Neural progenitor cell (in vitro differentiated cells): Measurements from ENCODE around the gene UQCC2. TPM values are rescaled to one million over a fixed set of nuclear protein-coding genes. Genes with fewer than 3 reads are reported as not detected.

Source experiments
- DNase-seq: peaks from one replicate; pipeline ENCODE4 v3.0.0-alpha.2; 2016; ENCODE audit warnings: low spot score
- H2AFZ ChIP-seq: fragments of 200-600 bp; sonication (generic); replicated peaks from 2 replicates; pipeline ENCODE4 v1.6.1; 2016; ENCODE audit warnings: antibody characterized with exemption
- H3F3A ChIP-seq: fragments of 200-600 bp; sonication (generic); 2 replicates; pipeline ENCODE4 v1.6.1; 2016; ENCODE audit warnings: antibody characterized with exemption, low read depth
- H3K27ac ChIP-seq: fragments of 200-600 bp; sonication (generic); 2 replicates; pipeline ENCODE4 v1.5.1; 2016; ENCODE audit warnings: mild to moderate bottlenecking
- H3K27me3 ChIP-seq: fragments of 200-600 bp; sonication (generic); 2 replicates; pipeline ENCODE4 v1.6.1; 2016; ENCODE audit warnings: mild to moderate bottlenecking, moderate library complexity
- H3K36me3 ChIP-seq: fragments of 200-600 bp; sonication (generic); 2 replicates; pipeline ENCODE4 v1.5.1; 2016
- H3K4me1 ChIP-seq: fragments of 200-600 bp; sonication (generic); 2 replicates; pipeline ENCODE4 v1.6.1; 2016; ENCODE audit warnings: mixed run types
- H3K4me2 ChIP-seq: fragments of 200-600 bp; sonication (generic); 2 replicates; pipeline ENCODE4 v1.6.1; 2016
- H3K4me3 ChIP-seq: fragments of 200-600 bp; sonication (generic); 2 replicates; pipeline ENCODE4 v1.5.1; 2016
- H3K79me2 ChIP-seq: fragments of 200-600 bp; sonication (generic); 2 replicates; pipeline ENCODE4 v1.6.1; 2016; ENCODE audit warnings: low read depth
- H3K9ac ChIP-seq: fragments of 200-600 bp; sonication (generic); 2 replicates; pipeline ENCODE4 v1.6.1; 2016
- H3K9me3 ChIP-seq: fragments of 200-600 bp; sonication (generic); 2 replicates; pipeline ENCODE4 v1.5.1; 2016; ENCODE audit warnings: low read depth
- H4K20me1 ChIP-seq: fragments of 200-600 bp; sonication (generic); 2 replicates; pipeline ENCODE4 v1.6.1; 2016; ENCODE audit warnings: low read depth
- H3K27ac Mint-ChIP-seq: 3 replicates; pipeline ENCODE4 v1.8.0; 2021; ENCODE audit warnings: mixed read lengths
- H3K27me3 Mint-ChIP-seq: 2 replicates; pipeline ENCODE4 v1.8.0; 2022; ENCODE audit warnings: low read depth, mild to moderate bottlenecking, inconsistent platforms, moderate library complexity, mixed read lengths; ENCODE audit not compliant: insufficient read depth
- H3K36me3 Mint-ChIP-seq: 3 replicates; pipeline ENCODE4 v1.8.0; 2021; ENCODE audit warnings: mixed read lengths
- H3K4me1 Mint-ChIP-seq: 3 replicates; pipeline ENCODE4 v1.8.0; 2021; ENCODE audit warnings: mixed read lengths
- H3K4me3 Mint-ChIP-seq: 3 replicates; pipeline ENCODE4 v1.8.0; 2021; ENCODE audit warnings: mild to moderate bottlenecking, moderate library complexity, mixed read lengths
- H3K9me3 Mint-ChIP-seq: 3 replicates; pipeline ENCODE4 v1.8.0; 2020; ENCODE audit warnings: mixed read lengths
- EZH2 ChIP-seq: fragments of 200-600 bp; sonication (generic); IDR thresholded peaks from 2 replicates; pipeline ENCODE4 v1.6.1; 2017; ENCODE audit warnings: antibody characterized with exemption, mild to moderate bottlenecking, moderate library complexity
- EZH2phosphoT487 ChIP-seq: fragments of 200-600 bp; sonication (generic); IDR thresholded peaks from 2 replicates; pipeline ENCODE4 v1.6.1; 2017; ENCODE audit warnings: antibody characterized with exemption
- total RNA-seq: library from RNA; depleted of rRNA; stranded (reverse); fragments of >200 nt; gene quantifications from 2 replicates; pipeline ENCODE4 v1.2.3, GENCODE V29; 2015; ENCODE audit warnings: low replicate concordance
- TF ChIP-seq, protein P1 (sequence below): fragments of 200-600 bp; sonication (generic); IDR thresholded peaks from 2 replicates; pipeline ENCODE4 v1.5.1; 2017; ENCODE audit warnings: antibody characterized with exemption, mild to moderate bottlenecking

Gene UQCC2
- total RNA-seq, 1 donor from 2014 or later = 95.9 TPM

GRCh38 chr6:33694401-33694931 lies 17.0 kb downstream of the UQCC2 start:
- no peak overlapping the region for H3K4me3 Mint-ChIP-seq
- H3K9ac ChIP-seq = no peak overlapping the region
- H3K27me3 ChIP-seq = no peaks in the 10 kb centered on the region
- H3K36me3 ChIP-seq = peaks cover 1% of the 10 kb centered on the region
- peaks cover 5% of the 10 kb centered on the region for H4K20me1 ChIP-seq
- no peak overlapping the region for H3K4me2 ChIP-seq
- H3K4me1 ChIP-seq = peaks cover 3% of the 10 kb centered on the region
- no peaks in the 10 kb centered on the region for H3K9me3 ChIP-seq
- no peaks in the 10 kb centered on the region for H3K9me3 Mint-ChIP-seq
- no peak for DNase-seq
- H3K27me3 Mint-ChIP-seq = peaks cover 3% of the 10 kb centered on the region
- H3F3A ChIP-seq = peaks cover 4% of the 10 kb centered on the region
- H3K4me3 ChIP-seq = no peak overlapping the region
- peak overlapping the region; percentile 78 for H3K27ac Mint-ChIP-seq
- H2AFZ ChIP-seq = no peak overlapping the region
- peaks cover 18% of the 10 kb centered on the region for H3K4me1 Mint-ChIP-seq
- no peak for TF ChIP-seq EZH2
- no peak for TF ChIP-seq EZH2phosphoT487
- TF ChIP-seq, protein P1, sequence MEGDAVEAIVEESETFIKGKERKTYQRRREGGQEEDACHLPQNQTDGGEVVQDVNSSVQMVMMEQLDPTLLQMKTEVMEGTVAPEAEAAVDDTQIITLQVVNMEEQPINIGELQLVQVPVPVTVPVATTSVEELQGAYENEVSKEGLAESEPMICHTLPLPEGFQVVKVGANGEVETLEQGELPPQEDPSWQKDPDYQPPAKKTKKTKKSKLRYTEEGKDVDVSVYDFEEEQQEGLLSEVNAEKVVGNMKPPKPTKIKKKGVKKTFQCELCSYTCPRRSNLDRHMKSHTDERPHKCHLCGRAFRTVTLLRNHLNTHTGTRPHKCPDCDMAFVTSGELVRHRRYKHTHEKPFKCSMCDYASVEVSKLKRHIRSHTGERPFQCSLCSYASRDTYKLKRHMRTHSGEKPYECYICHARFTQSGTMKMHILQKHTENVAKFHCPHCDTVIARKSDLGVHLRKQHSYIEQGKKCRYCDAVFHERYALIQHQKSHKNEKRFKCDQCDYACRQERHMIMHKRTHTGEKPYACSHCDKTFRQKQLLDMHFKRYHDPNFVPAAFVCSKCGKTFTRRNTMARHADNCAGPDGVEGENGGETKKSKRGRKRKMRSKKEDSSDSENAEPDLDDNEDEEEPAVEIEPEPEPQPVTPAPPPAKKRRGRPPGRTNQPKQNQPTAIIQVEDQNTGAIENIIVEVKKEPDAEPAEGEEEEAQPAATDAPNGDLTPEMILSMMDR = no peak
- no peak overlapping the region for H3K27ac ChIP-seq
- H3K79me2 ChIP-seq = peaks cover 2% of the 10 kb centered on the region
- H3K36me3 Mint-ChIP-seq = peaks cover 14% of the 10 kb centered on the region

DNA sequence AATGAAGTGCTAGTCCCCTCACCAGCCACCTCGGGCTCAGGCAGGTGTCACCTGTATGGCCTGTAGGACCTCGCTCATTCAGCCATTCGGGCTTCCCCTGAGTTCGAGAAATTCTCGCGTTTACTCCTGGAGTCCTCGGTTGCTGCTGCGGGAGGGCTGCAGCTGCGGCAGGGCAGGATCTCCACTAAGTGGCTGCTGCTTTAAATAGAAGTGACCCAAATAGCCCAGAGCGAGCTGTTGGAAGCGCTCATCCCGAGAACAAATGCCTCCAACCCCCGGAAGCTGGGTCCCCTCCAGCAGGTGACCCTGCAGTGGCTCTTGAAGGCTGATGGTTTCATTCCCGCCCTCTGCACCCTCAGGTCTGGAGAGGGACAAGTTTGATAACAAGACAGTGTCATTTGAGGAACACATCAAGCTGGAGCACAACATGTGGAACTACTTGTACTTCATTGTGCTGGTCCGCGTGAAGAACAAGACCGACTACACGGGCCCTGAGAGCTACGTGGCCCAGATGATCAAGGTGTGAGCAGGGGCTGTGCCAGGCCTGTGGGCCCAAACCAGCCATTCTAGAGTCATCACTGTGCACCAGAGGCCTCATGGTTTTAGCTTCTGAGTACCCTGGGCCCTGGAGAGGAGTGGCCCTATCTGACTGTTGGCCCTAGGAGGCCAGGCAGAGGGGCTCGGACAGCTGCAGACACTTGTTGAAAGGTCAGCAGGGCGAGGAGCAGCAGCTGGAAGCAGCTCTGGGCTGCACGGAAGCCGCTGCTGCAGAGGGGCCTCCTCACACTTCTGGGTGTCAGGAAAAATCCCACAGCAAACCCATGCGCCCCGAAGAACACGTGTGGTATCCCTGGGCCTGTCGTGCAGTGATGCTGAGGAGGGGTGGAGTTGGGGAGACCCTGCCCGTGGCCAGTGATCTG lies 18.1 kb downstream of the UQCC2 start:
- Histone ChIP-seq H3F3A (peaks cover 4% of the 10 kb centered on the region), H3K9ac (no peak overlapping the region), H3K27ac (no peak overlapping the region), H3K79me2 (no peaks in the 10 kb centered on the region), H4K20me1 (peaks cover 2% of the 10 kb centered on the region), H3K36me3 (no peaks in the 10 kb centered on the region), H2AFZ (no peak overlapping the region), H3K4me2 (no peak overlapping the region), H3K27me3 (no peaks in the 10 kb centered on the region), H3K4me3 (no peak overlapping the region), H3K4me1 (peaks cover 3% of the 10 kb centered on the region), H3K9me3 (no peaks in the 10 kb centered on the region)
- Mint-ChIP-seq H3K36me3 (peaks cover 13% of the 10 kb centered on the region), H3K27me3 (peaks cover 6% of the 10 kb centered on the region), H3K4me3 (no peak overlapping the region), H3K27ac (peak overlapping the region; percentile 86), H3K4me1 (peaks cover 18% of the 10 kb centered on the region), H3K9me3 (no peaks in the 10 kb centered on the region)
- TF ChIP-seq, protein P1 = no peak
- TF ChIP-seq EZH2phosphoT487 = no peak
- TF ChIP-seq EZH2 = no peak
- no peak for DNase-seq

GRCh38 chr6:33692760-33693158 lies 18.7 kb downstream of the UQCC2 start:
- Histone ChIP-seq H3K79me2 (no peaks in the 10 kb centered on the region), H3K4me2 (no peak overlapping the region), H2AFZ (no peak overlapping the region), H3K9ac (no peak overlapping the region), H3K9me3 (no peaks in the 10 kb centered on the region), H3F3A (peaks cover 4% of the 10 kb centered on the region), H4K20me1 (peaks cover 2% of the 10 kb centered on the region), H3K4me1 (peaks cover 3% of the 10 kb centered on the region), H3K36me3 (no peaks in the 10 kb centered on the region), H3K4me3 (no peak overlapping the region), H3K27ac (no peak overlapping the region), H3K27me3 (no peaks in the 10 kb centered on the region)
- no peak for TF ChIP-seq EZH2phosphoT487
- no peak for TF ChIP-seq EZH2
- TF ChIP-seq, protein P1 = no peak
- peaks cover 8% of the 10 kb centered on the region for H3K27me3 Mint-ChIP-seq
- H3K9me3 Mint-ChIP-seq = no peaks in the 10 kb centered on the region
- DNase-seq = no peak
- H3K27ac Mint-ChIP-seq = no peak overlapping the region
- H3K36me3 Mint-ChIP-seq = peaks cover 13% of the 10 kb centered on the region
- H3K4me1 Mint-ChIP-seq = peaks cover 18% of the 10 kb centered on the region
- H3K4me3 Mint-ChIP-seq = peak overlapping the region; percentile 60
